ENCODE data around the gene CDK13.
A peak's percentile ranks its signal among the peaks of the same experiment; 100 is the strongest.

- TF ChIP-seq, protein P1, sequence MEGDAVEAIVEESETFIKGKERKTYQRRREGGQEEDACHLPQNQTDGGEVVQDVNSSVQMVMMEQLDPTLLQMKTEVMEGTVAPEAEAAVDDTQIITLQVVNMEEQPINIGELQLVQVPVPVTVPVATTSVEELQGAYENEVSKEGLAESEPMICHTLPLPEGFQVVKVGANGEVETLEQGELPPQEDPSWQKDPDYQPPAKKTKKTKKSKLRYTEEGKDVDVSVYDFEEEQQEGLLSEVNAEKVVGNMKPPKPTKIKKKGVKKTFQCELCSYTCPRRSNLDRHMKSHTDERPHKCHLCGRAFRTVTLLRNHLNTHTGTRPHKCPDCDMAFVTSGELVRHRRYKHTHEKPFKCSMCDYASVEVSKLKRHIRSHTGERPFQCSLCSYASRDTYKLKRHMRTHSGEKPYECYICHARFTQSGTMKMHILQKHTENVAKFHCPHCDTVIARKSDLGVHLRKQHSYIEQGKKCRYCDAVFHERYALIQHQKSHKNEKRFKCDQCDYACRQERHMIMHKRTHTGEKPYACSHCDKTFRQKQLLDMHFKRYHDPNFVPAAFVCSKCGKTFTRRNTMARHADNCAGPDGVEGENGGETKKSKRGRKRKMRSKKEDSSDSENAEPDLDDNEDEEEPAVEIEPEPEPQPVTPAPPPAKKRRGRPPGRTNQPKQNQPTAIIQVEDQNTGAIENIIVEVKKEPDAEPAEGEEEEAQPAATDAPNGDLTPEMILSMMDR (IDR thresholded peaks at IDR 0.05) = peak; percentile 95
- TF ChIP-seq RCOR1 (IDR thresholded peaks at IDR 0.05; ENCODE audit: low read depth, low read length) (no peak), KDM1A (IDR thresholded peaks at IDR 0.05; ENCODE audit: low read depth) (no peak), RFX5 (IDR thresholded peaks at IDR 0.05) (peak; percentile 62; the same call in 1 of the 2 replicates), JUNB (IDR thresholded peaks at IDR 0.05) (no peak)
Observed at GRCh38 chr7:40134428-40135316, 184.6 kb downstream of the CDK13 start, which contains the start of the genes MPLKIP and SUGCT.

Data from A549 (cell line).